GM19099 (cell line): Measurements from ENCODE around the gene PSMD6.

Experiments
- POLR2A ChIP-seq: IDR thresholded peaks from 3 replicates; pipeline ENCODE4 v1.6.1; 2011; ENCODE audit warnings: low read depth; ENCODE audit not compliant: insufficient read length; ENCODE audit errors: extremely low read depth

Gene PSMD6

GRCh38 chr3:64053581-64053980 is 30.3 kb upstream of the PSMD6 start:
- no peak for TF ChIP-seq POLR2A

- no peak for TF ChIP-seq POLR2A
These were observed 29.8 kb upstream of the PSMD6 start for GRCh38 chr3:64053117-64053516.

- no peak for TF ChIP-seq POLR2A
These were observed 26.5 kb upstream of the PSMD6 start for GRCh38 chr3:64049832-64050231.

GRCh38 chr3:64049136-64049535 is 25.8 kb upstream of the PSMD6 start:
- TF ChIP-seq POLR2A, result no peak

GRCh38 chr3:64048631-64049061 is 25.4 kb upstream of the PSMD6 start:
- no peak for TF ChIP-seq POLR2A

- TF ChIP-seq POLR2A, result no peak
These were observed 24.5 kb upstream of the PSMD6 start for GRCh38 chr3:64047787-64048186.

- TF ChIP-seq POLR2A, result no peak
These were observed 23.8 kb upstream of the PSMD6 start for GRCh38 chr3:64046996-64047594.

- no peak for TF ChIP-seq POLR2A
These were observed 23.3 kb upstream of the PSMD6 start for GRCh38 chr3:64046592-64046991.

GRCh38 chr3:64042952-64043351 is 19.7 kb upstream of the PSMD6 start:
- TF ChIP-seq POLR2A, result no peak

- TF ChIP-seq POLR2A, result no peak
These were observed 16.9 kb upstream of the PSMD6 start for GRCh38 chr3:64039981-64040733.

GRCh38 chr3:64039332-64039731 is 16.0 kb upstream of the PSMD6 start:
- TF ChIP-seq POLR2A, result no peak

- no peak for TF ChIP-seq POLR2A
These were observed 15.0 kb upstream of the PSMD6 start for GRCh38 chr3:64038253-64038767.

GRCh38 chr3:64037084-64037483 is 13.8 kb upstream of the PSMD6 start:
- no peak for TF ChIP-seq POLR2A

- no peak for TF ChIP-seq POLR2A
These were observed 9.8 kb upstream of the PSMD6 start for GRCh38 chr3:64033069-64033468.

GRCh38 chr3:64031540-64032508 is 8.5 kb upstream of the PSMD6 start:
- no peak for TF ChIP-seq POLR2A
